ENCODE data around the gene LRRC36.

LRRC36 gene

GRCh38 chr16:67326472-67327309, at the start of gene LRRC36, which contains the start of gene KCTD19 (continued):
- TF ChIP-seq TSHZ1 (tag by site-specific recombination; IDR thresholded peaks at IDR 0.05; ENCODE audit: borderline replicate concordance) (no peak; the same call in 1 of the 2 replicates), MYNN (tag by site-specific recombination; IDR thresholded peaks at IDR 0.05; ENCODE audit: borderline replicate concordance) (no peak), ZNF140 (tag by site-specific recombination; IDR thresholded peaks at IDR 0.05) (no peak), ZNF239 (tag by site-specific recombination; IDR thresholded peaks at IDR 0.05) (no peak), ZNF48 (tag by site-specific recombination; IDR thresholded peaks at IDR 0.05) (no peak), ZNF571 (tag by site-specific recombination; IDR thresholded peaks at IDR 0.05) (no peak), ZNF37A (tag by site-specific recombination; IDR thresholded peaks at IDR 0.05) (no peak), ZNF843 (tag by site-specific recombination; IDR thresholded peaks at IDR 0.05) (peak; percentile 64; the same call in 1 of the 2 replicates), ZNF791 (tag by site-specific recombination; IDR thresholded peaks at IDR 0.05) (no peak), FEZF1 (tag by site-specific recombination; IDR thresholded peaks at IDR 0.05) (no peak), PRDM6 (tag by site-specific recombination; IDR thresholded peaks at IDR 0.05) (no peak), ZBTB1 (tag by site-specific recombination; IDR thresholded peaks at IDR 0.05) (no peak), ZNF274 (IDR thresholded peaks at IDR 0.05; ENCODE audit: low read length) (no peak), ZNF274 (tag by site-specific recombination; IDR thresholded peaks at IDR 0.05; ENCODE audit: borderline replicate concordance) (no peak), ZNF600 (tag by site-specific recombination; IDR thresholded peaks at IDR 0.05) (peak; percentile 71), ZNF785 (tag by site-specific recombination; IDR thresholded peaks at IDR 0.05) (no peak), ZNF654 (tag by site-specific recombination; IDR thresholded peaks at IDR 0.05; ENCODE audit: low read depth) (no peak; the same call in 1 of the 2 replicates), ZNF701 (tag by site-specific recombination; IDR thresholded peaks at IDR 0.05) (no peak), ZNF488 (tag by site-specific recombination; IDR thresholded peaks at IDR 0.05) (no peak), ZBTB11 (tag by site-specific recombination; conservative IDR thresholded peaks at IDR 0.05; ENCODE audit: low read depth) (no peak), ZNF133 (tag by site-specific recombination; IDR thresholded peaks at IDR 0.05) (no peak), ZNF544 (tag by site-specific recombination; IDR thresholded peaks at IDR 0.05) (no peak), ZNF354C (tag by site-specific recombination; IDR thresholded peaks at IDR 0.05; ENCODE audit: borderline replicate concordance, low read depth) (no peak), ATF2 (tag by site-specific recombination; IDR thresholded peaks at IDR 0.05; ENCODE audit: low read depth) (no peak), OVOL3 (tag by site-specific recombination; IDR thresholded peaks at IDR 0.05) (0 out of 2 replicates have a peak, but pooled peaks have one; percentile 47), ZNF704 (tag by site-specific recombination; IDR thresholded peaks at IDR 0.05) (no peak), ZNF776 (tag by site-specific recombination; IDR thresholded peaks at IDR 0.05; ENCODE audit: borderline replicate concordance) (no peak)
